Retinal pigment epithelial cell (primary cell): ENCODE measurements around the gene BAG5.
"Not testable (repeated sequence)": the region's sequence is repeated elsewhere in the genome, so short reads cannot be mapped to it uniquely, and the experiment has no call there.

Source experiments
- DNase-seq: peaks from one replicate; pipeline ENCODE4 v3.0.0-alpha.2; 2010; ENCODE audit warnings: low read depth
- H3K4me3 ChIP-seq: 2 replicates; pipeline ENCODE4 v1.5.1; 2011; ENCODE audit warnings: mild to moderate bottlenecking, low read length, control low read depth, moderate library complexity
- CTCF ChIP-seq: conservative IDR thresholded peaks from 2 replicates; pipeline ENCODE4 v1.5.1; 2011; ENCODE audit warnings: low read depth, low read length, control low read depth, inconsistent platforms

BAG5 gene

DNA sequence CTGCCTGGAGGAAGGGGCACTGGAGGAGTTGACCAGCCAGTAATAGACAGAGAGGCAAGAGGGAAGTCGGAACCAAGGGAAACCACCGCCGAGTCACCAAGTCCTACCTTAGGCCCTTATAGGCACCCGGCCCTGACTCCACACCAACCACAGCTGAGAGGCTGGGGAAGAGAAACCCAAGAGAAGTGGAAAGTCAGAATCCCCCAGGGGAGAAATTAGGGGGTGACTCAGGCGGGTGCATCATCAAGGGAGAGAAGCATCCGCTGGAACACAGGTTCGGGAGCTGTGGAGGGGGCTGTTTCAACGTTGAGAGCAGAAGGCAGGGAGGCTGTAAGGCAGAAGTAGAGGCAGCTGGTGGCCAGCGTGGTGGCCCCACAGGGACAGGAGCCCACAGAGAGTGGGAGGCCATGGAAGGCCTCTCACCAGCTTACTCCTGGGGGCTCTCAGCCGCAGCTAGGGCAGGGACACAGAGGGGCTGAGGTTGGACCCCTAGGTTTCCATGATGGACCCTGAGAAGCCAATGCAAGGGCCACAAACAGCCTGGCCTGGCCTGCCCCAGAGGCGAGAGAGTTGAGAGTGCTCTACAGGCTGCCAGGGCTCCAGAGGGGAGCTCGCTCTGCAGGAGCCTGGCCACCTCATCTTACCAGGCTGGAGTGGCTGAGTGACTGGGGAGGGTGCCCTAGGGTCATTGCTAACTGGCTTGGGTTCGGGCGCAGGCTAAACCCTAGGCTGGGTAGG, 34.9 kb downstream of the BAG5 start:
- TF ChIP-seq CTCF: no peak
- H3K4me3 ChIP-seq: no peak overlapping the region
- DNase-seq: no peak

DNA sequence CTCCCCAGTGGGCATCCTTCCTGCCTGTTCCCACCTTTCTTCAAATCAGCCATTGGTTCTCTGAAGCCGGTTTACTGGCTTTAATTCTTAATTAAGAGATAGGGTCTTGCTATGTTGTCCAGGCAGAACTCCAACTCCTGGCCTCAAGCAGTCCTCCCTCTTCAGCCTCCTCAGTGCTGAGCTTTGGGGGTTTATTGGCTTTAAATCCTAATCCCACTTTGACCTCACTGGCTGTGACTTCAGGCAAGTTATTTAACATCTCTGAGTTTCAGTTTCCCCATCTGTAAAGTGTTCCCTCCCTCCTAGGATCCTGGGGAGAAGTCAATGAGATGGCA, 35.6 kb downstream of the BAG5 start:
- TF ChIP-seq CTCF: no peak
- no peak overlapping the region for H3K4me3 ChIP-seq
- no peak for DNase-seq

DNA sequence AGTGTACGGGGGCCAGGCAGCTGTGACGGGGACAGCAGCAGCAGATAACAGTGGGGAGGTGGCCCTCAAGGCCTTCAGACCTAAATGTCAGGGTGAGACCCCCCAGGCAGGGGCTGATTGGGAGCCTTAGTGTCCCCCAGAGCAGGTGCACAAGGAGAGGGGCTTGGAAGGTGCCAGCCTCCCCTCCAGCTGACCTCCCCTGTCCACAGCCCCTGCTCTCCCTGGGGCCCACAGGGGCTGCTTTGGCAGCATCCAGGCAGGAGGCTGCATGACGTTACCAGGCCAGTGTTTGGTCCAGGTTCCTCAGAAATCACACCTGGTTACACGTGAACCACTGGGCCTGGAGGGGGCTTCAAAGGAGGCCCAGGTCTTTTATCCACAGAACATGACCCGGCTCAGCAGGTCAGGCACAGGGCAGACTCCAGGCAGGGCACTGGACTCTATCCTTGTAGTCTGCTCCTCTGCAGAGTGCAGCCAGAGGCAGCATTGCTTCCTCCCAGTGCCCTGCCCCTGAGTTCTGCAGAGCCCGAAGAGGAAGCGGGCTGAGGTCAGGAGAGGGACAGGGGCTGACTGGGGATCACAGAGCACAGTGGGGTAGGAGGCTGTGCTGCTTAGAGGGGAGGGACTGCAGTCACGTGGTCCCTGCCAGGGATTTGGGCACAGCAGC, 36.1 kb downstream of the BAG5 start:
- H3K4me3 ChIP-seq: no peak overlapping the region
- no peak for TF ChIP-seq CTCF
- no peak for DNase-seq

GRCh38 chr14:103525430-103526246, 36.8 kb downstream of the BAG5 start:
- H3K4me3 ChIP-seq, DNase-seq: not testable (repeated sequence)

DNA sequence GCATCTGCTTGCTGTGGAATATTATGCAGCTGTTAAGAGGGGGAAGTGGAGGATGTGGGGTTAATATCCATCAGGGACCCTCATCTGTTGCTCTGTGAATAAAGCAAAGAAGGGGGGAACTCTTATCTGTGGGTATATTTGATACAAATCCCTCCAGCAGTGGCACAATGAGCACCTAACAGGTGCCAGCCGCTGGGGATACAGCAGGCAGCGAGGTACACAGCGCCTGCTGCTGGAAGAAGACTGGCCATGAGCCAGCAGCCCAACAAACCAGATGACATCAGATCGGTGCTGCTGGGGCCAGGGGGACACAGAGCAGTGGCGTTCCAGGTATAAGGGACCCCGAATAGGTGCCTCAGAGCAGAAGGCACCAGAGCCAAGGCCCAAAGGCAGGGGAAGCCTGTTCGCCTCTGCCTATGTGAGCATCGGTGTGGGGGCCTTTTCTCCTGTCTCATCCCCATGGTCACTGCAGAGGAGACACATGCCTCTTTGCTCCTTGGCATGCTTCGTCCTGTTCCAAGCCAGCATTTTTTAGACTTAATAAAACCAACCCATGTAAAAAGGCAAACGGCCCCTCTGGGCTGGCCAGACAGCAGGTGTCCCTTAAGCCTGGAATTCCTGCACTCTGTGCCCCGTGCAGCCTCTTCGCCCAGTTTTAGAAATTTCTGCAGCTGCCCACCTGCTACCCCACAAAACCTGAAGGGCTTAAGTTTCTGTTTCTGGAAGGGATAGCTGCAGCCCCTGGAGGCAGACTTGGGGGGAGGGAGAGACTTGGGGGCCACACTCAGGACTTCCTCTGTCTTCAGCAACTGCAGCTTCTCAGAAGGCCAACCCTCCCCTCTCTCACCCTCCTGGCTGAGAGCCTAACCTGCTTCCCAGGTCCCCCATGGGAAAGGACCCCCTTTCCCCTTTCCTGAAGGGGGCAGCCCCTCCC, 38.2 kb downstream of the BAG5 start:
- TF ChIP-seq CTCF: no peak
- no peak for DNase-seq
- H3K4me3 ChIP-seq: no peak overlapping the region

- no peak for DNase-seq
- no peak overlapping the region for H3K4me3 ChIP-seq
- no peak for TF ChIP-seq CTCF
Observed at GRCh38 chr14:103523575-103523954, 38.9 kb downstream of the BAG5 start.
